Glomerular endothelial cell (primary cell): ENCODE measurements around the gene ICAM1. TPM values are rescaled to one million over a fixed set of nuclear protein-coding genes. Genes with fewer than 3 reads are reported as not detected.
"Not testable (repeated sequence)": the region's sequence is repeated elsewhere in the genome, so short reads cannot be mapped to it uniquely, and the experiment has no call there.

ENCODE experiments used
- DNase-seq: peaks from one replicate; pipeline ENCODE4 v3.0.0-alpha.2; 2011; ENCODE audit warnings: low read depth, low spot score; ENCODE audit errors: extremely low read depth
- total RNA-seq: library from RNA; depleted of rRNA; stranded (reverse); fragments of >200 nt; gene quantifications from 2 replicates; pipeline ENCODE4 v1.2.3, GENCODE V29; 2015

Gene ICAM1
- total RNA-seq, 1 donor from 2014 or later, result 564 TPM

DNA sequence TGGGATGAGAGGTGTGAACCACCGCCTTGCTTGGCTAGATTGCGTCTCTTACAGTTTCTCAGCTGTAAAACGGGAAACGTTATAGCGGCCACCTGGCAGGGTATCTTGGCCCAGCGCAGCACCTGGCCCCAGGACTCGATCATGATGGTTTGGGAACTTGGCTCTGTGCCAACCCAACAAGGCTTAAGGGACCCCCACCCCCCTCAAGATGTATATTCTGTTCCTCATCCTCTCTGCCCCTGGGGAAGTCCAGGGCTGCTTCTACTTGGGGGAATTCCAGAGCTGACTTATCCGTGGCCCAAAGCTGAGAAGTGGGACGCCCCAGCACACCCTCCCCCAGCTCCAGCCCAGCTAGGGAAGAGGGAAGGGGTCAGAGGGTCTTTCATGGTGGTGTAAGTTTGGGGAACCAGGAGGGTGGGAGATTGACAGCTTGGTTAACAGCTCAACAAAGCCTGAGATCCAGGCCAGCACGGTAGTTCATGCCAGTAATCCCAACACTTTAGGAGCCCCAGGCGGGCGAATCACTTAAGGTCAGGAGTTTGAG, 695 bp downstream of the ICAM1 start:
- DNase-seq, result no peak

GRCh38 chr19:10274589-10274988, 3.7 kb downstream of the ICAM1 start:
- no peak for DNase-seq

- DNase-seq, result no peak
Measured at GRCh38 chr19:10277795-10278589, 7.1 kb downstream of the ICAM1 start.

GRCh38 chr19:10278935-10279334, 8.0 kb downstream of the ICAM1 start:
- DNase-seq, result no peak

GRCh38 chr19:10279737-10280442, 9.0 kb downstream of the ICAM1 start:
- DNase-seq, result no peak

DNA sequence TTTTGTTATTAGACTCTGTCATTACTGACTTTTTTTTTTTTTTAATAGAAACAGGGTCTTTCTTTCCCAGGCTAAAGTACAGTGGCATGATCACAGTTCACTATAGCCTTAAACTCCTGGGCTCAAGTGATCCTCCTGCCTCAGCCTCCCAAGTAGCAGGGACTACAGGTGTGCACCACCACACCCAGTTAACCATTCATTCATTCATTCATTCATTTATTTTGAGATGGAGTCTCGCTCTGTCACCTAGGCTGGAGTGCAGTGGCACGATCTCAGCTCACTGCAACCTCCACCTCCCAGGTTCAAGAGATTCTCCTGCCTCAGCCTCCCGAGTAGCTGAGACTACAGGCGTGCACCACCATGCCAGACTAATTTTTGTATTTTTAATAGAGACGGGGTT, 11.1 kb downstream of the ICAM1 start:
- not testable (repeated sequence) for DNase-seq

GRCh38 chr19:10283301-10284064, 12.6 kb downstream of the ICAM1 start:
- DNase-seq, result no peak

GRCh38 chr19:10284065-10284959, 13.4 kb downstream of the ICAM1 start:
- DNase-seq, result no peak

DNA sequence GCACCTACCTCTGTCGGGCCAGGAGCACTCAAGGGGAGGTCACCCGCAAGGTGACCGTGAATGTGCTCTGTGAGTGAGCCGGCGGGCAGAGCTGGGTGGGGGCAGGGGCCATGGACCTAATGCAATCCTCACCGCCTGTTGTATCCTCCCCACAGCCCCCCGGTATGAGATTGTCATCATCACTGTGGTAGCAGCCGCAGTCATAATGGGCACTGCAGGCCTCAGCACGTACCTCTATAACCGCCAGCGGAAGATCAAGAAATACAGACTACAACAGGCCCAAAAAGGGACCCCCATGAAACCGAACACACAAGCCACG, 14.0 kb downstream of the ICAM1 start:
- no peak for DNase-seq

DNA sequence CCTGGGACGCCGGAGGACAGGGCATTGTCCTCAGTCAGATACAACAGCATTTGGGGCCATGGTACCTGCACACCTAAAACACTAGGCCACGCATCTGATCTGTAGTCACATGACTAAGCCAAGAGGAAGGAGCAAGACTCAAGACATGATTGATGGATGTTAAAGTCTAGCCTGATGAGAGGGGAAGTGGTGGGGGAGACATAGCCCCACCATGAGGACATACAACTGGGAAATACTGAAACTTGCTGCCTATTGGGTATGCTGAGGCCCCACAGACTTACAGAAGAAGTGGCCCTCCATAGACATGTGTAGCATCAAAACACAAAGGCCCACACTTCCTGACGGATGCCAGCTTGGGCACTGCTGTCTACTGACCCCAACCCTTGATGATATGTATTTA, 14.5 kb downstream of the ICAM1 start:
- no peak for DNase-seq

DNA sequence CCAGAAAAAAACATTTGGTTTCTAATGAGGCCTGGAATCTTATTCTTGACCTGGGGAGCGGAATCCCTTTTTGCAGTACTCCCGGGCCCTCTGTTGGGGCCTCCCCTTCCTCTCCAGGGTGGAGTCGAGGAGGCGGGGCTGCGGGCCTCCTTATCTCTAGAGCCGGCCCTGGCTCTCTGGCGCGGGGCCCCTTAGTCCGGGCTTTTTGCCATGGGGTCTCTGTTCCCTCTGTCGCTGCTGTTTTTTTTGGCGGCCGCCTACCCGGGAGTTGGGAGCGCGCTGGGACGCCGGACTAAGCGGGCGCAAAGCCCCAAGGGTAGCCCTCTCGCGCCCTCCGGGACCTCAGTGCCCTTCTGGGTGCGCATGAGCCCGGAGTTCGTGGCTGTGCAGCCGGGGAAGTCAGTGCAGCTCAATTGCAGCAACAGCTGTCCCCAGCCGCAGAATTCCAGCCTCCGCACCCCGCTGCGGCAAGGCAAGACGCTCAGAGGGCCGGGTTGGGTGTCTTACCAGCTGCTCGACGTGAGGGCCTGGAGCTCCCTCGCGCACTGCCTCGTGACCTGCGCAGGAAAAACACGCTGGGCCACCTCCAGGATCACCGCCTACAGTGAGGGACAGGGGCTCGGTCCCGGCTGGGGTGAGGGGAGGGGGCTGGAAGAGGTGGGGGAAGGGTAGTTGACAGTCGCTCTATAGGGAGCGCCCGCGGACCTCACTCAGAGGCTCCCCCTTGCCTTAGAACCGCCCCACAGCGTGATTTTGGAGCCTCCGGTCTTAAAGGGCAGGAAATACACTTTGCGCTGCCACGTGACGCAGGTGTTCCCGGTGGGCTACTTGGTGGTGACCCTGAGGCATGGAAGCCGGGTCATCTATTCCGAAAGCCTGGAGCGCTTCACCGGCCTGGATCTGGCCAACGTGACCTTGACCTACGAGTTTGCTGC, 16.1 kb downstream of the ICAM1 start, which contains the start of gene ICAM4:
Gene ICAM4 (plus strand): TSS at position 153 of the 935 bp plus-strand sequence. CDS start 58 bp downstream, at position 211.
- DNase-seq, result no peak

DNA sequence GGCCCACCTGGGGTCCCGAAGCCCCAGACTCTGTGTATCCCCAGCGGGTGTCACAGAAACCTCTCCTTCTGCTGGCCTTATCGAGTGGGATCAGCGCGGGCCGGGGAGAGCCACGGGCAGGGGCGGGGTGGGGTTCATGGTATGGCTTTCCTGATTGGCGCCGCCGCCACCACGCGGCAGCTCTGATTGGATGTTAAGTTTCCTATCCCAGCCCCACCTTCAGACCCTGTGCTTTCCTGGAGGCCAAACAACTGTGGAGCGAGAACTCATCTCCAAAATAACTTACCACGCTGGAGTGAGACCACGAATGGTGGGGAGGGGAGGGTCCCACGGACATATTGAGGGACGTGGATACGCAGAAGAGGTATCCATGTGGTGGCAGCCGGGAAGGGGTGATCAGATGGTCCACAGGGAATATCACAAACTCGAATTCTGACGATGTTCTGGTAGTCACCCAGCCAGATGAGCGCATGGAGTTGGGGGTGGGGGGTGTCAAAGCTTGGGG, 17.8 kb downstream of the ICAM1 start:
- DNase-seq, result no peak

- DNase-seq, result no peak
Measured at GRCh38 chr19:10289167-10289835, 18.4 kb downstream of the ICAM1 start.

DNA sequence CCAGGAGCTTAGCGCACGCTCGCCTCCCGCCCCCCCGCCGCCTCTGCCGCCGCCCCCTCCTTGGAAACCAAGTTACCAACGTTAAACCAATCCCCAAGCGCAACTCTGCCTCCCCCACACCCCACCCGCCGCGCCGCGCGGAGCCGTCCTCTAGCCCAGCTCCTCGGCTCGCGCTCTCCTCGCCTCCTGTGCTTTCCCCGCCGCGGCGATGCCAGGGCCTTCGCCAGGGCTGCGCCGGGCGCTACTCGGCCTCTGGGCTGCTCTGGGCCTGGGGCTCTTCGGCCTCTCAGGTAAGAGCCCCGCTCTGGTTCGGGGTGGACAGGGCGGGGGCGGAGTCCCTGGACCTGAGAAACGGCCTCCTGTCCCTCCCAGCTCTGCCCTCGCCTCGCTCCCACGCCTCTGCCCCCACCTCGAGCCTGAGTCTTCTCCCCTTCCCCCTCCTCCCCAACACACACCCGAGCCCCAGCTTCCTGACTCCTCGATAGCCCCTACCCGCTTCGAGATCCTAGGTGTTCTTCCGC, 19.0 kb downstream of the ICAM1 start, which contains the start of gene ICAM5:
Gene ICAM5 (plus strand): TSS at position 117 of the 521 bp plus-strand sequence. CDS start 92 bp downstream, at position 209.
- DNase-seq, result no peak

GRCh38 chr19:10290357-10290875, 19.5 kb downstream of the ICAM1 start:
- no peak for DNase-seq

DNA sequence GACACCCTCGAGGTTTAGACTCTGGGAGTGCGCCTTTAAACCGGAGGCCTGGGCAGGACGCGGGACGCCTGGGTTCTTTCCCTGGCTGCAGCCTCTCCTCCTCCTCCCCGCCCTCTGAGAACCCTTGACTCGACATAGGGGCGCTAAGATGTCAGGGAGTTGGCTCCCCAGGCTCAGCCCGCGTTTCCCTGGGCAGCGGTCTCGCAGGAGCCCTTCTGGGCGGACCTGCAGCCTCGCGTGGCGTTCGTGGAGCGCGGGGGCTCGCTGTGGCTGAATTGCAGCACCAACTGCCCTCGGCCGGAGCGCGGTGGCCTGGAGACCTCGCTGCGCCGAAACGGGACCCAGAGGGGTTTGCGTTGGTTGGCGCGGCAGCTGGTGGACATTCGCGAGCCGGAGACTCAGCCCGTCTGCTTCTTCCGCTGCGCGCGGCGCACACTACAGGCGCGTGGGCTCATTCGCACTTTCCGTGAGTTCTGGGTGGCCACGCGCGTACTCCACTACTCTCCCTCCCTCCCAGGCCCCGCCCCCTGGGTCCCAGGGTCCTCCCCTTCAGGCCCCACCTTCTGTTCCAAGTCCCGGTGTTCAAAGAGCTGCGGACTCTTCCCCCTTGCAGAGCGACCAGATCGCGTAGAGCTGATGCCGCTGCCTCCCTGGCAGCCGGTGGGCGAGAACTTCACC, 20.1 kb downstream of the ICAM1 start:
- DNase-seq, result no peak

- no peak for DNase-seq
Measured at GRCh38 chr19:10291554-10292205, 20.8 kb downstream of the ICAM1 start.
